GM23338 (cell line): Measurements from ENCODE around the gene SLA2.

Source experiments
- EZH2 ChIP-seq: fragments of 200-600 bp; sonication (generic); IDR thresholded peaks from one replicate; pipeline ENCODE4 v1.8.0; 2017; ENCODE audit warnings: antibody characterized with exemption, mild to moderate bottlenecking, low read depth; ENCODE audit not compliant: unreplicated experiment
- EZH2phosphoT487 ChIP-seq: fragments of 200-600 bp; sonication (generic); IDR thresholded peaks from one replicate; pipeline ENCODE4 v1.8.1; 2018; ENCODE audit warnings: antibody characterized with exemption; ENCODE audit not compliant: unreplicated experiment
- JUNB ChIP-seq: IDR thresholded peaks from one replicate; pipeline ENCODE4 v1.6.1; 2016; ENCODE audit warnings: antibody characterized with exemption; ENCODE audit not compliant: unreplicated experiment
- POLR2AphosphoS5 ChIP-seq: IDR thresholded peaks from 2 replicates; pipeline ENCODE4 v1.6.1; 2016; ENCODE audit warnings: antibody characterized with exemption, low read depth
- REST ChIP-seq: IDR thresholded peaks from one replicate; pipeline ENCODE4 v1.6.1; 2018; ENCODE audit warnings: antibody characterized with exemption; ENCODE audit not compliant: unreplicated experiment
- STAT1 ChIP-seq: IDR thresholded peaks from one replicate; pipeline ENCODE4 v1.6.1; 2016; ENCODE audit warnings: antibody characterized with exemption; ENCODE audit not compliant: unreplicated experiment
- ZNF114 ChIP-seq: fragments of 250-450 bp; sonication (Bioruptor Pico); IDR thresholded peaks from 2 replicates; pipeline ENCODE4 v1.5.0; 2020; ENCODE audit warnings: mild to moderate bottlenecking, moderate library complexity
- TF ChIP-seq, protein P1 (sequence below), 2 experiments: fragments of 200-600 bp in 1 of 2; sonication (generic) in 1 of 2; conservative IDR thresholded peaks; 2 replicates each; pipeline versions ENCODE4 v1.5.1 to v1.6.1; 2016 to 2017; ENCODE audit warnings: antibody characterized with exemption in 2 of 2, low read depth in 2 of 2, mild to moderate bottlenecking in 2 of 2, moderate library complexity in 1 of 2
- TF ChIP-seq, protein P2 (sequence below): IDR thresholded peaks from 2 replicates; pipeline ENCODE4 v1.6.1; 2016; ENCODE audit warnings: antibody characterized with exemption

GRCh38 chr20:36572701-36573102 is 73.3 kb downstream of the SLA2 start:
- TF ChIP-seq EZH2 (no peak), EZH2phosphoT487 (no peak), POLR2AphosphoS5 (no peak), JUNB (no peak), REST (no peak), STAT1 (no peak), ZNF114 (no peak)
- TF ChIP-seq, protein P1, sequence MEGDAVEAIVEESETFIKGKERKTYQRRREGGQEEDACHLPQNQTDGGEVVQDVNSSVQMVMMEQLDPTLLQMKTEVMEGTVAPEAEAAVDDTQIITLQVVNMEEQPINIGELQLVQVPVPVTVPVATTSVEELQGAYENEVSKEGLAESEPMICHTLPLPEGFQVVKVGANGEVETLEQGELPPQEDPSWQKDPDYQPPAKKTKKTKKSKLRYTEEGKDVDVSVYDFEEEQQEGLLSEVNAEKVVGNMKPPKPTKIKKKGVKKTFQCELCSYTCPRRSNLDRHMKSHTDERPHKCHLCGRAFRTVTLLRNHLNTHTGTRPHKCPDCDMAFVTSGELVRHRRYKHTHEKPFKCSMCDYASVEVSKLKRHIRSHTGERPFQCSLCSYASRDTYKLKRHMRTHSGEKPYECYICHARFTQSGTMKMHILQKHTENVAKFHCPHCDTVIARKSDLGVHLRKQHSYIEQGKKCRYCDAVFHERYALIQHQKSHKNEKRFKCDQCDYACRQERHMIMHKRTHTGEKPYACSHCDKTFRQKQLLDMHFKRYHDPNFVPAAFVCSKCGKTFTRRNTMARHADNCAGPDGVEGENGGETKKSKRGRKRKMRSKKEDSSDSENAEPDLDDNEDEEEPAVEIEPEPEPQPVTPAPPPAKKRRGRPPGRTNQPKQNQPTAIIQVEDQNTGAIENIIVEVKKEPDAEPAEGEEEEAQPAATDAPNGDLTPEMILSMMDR (conservative IDR thresholded peaks at IDR 0.05; ENCODE audit: low read depth in 2 of 2): no peak
- TF ChIP-seq, protein P2, sequence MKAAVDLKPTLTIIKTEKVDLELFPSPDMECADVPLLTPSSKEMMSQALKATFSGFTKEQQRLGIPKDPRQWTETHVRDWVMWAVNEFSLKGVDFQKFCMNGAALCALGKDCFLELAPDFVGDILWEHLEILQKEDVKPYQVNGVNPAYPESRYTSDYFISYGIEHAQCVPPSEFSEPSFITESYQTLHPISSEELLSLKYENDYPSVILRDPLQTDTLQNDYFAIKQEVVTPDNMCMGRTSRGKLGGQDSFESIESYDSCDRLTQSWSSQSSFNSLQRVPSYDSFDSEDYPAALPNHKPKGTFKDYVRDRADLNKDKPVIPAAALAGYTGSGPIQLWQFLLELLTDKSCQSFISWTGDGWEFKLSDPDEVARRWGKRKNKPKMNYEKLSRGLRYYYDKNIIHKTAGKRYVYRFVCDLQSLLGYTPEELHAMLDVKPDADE: no peak
